GM10847 (cell line): Measurements from ENCODE around the gene NTN3.

Experiments used
- POLR2A ChIP-seq: IDR thresholded peaks from 2 replicates; pipeline ENCODE4 v1.6.1; 2011; ENCODE audit not compliant: insufficient read length; ENCODE audit errors: extremely low read depth

Gene NTN3

DNA sequence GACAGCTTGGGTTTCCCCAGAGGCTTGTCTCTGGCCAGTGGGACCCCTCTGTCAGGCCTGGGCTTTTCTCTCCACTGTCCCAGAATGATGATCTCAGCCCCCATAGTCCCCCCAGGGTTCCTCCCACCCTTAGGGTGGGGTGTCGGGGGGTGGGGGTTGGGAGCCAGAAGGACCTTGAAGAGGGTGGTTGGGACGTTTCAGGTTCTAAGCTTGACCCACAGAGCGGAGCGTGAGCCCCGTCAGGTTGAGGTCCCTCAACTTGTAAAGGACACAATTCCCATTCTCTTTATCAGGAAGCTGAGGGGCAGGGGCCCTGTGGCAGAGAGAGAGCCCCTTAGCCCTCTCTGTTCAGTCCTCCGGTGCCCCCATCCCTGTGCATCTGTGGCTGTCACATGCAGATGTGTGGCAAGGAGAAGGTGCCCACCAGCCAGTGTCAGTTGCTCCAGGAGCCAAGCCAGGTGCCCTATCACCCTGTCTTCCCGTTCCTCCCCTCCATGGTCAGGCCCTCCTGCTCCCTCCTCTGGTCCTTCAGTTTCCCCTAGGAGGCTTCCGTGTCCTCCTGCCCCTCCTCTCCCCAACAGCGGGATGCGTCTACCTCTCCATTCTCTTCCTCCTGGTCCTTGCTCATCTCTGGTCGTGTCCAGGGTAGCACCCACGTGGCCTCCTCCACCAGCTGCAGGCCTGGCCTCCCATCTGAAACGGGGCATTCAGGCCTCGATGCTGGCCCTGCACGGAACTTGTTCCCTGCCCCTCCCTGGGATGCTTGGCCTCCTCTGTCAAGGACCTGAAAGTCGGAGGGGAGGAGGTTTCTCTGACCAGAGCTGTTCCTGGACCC is 1.5 kb upstream of the NTN3 start:
- no peak for TF ChIP-seq POLR2A

GRCh38 chr16:2470234-2470601 is 879 bp upstream of the NTN3 start:
- no peak for TF ChIP-seq POLR2A

GRCh38 chr16:2470603-2471015 is 488 bp upstream of the NTN3 start:
- no peak for TF ChIP-seq POLR2A

- TF ChIP-seq POLR2A: no peak
These were observed 773 bp downstream of the NTN3 start for GRCh38 chr16:2471653-2472487.

- no peak for TF ChIP-seq POLR2A
These were observed 1.4 kb downstream of the NTN3 start for GRCh38 chr16:2472488-2472864.

DNA sequence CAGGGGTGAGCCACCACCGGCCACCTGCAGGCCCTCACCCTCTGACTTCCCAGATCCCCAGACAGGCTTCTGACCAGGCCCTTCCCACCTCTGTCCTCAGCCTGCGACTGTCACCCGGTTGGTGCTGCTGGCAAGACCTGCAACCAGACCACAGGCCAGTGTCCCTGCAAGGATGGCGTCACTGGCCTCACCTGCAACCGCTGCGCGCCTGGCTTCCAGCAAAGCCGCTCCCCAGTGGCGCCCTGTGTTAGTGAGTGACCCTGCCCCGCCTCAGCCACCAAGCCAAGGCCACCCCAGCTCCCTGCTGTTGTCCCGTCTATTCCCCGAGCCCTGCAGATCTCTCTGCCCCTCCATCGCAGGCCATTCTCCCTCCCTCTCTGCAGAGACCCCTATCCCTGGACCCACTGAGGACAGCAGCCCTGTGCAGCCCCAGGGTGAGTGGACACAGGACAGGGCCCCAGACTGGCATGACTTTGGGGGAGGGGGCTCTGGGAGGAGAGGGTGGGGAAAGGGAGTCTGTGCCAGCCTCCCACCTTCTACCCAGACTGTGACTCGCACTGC is 1.9 kb downstream of the NTN3 start:
- no peak for TF ChIP-seq POLR2A

- TF ChIP-seq POLR2A: no peak
These were observed 2.4 kb downstream of the NTN3 start for GRCh38 chr16:2473446-2473926.

DNA sequence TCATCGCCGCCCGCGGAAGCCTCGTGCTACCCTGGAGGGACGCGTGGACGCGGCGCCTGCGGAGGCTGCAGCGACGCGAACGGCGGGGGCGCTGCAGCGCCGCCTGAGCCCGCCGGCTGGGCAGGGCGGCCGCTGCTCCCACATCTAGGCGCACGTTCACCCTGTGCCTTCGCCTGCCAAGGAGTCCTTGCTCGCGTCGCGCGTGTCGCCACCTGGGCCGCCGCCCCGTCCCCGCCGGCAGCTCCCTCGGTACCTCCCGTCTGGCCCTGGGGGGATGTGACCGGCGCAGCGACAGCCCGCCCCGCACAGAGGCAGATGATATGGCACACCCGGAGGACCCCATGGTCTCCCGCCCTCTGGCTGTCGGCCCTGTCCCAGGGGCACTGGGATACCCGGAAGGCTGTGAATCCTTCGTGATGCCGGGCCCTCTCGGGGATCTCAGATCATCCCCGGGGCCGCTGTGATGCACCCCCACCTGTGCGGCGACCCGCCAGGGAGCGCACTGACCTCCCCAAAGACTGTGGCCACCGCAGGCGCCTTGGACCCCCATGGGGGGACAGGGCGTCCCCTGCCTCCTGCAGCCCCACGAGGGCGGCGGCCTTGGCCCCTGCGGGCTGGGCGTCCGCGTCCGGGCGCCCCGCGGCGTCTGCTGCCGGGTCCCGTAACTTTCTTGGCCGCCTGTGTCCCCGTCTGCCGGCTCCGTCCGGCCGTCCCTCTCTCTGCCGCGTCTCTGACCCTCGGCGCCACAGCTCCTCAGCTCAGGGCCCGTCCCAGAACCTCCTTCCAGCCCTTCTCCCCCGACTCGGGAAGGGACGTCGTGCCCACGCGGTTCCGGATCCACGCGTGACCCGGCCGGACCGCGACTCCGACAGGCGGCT is 3.1 kb downstream of the NTN3 start:
- TF ChIP-seq POLR2A: no peak

- peak; percentile 88 for TF ChIP-seq POLR2A
These were observed 3.8 kb downstream of the NTN3 start, which contains the start of gene TBC1D24 for GRCh38 chr16:2474877-2475412. Gene TBC1D24, plus strand, starts transcription at chr16:2475127. Its CDS starts 21,022 bp downstream, at chr16:2496149.

DNA sequence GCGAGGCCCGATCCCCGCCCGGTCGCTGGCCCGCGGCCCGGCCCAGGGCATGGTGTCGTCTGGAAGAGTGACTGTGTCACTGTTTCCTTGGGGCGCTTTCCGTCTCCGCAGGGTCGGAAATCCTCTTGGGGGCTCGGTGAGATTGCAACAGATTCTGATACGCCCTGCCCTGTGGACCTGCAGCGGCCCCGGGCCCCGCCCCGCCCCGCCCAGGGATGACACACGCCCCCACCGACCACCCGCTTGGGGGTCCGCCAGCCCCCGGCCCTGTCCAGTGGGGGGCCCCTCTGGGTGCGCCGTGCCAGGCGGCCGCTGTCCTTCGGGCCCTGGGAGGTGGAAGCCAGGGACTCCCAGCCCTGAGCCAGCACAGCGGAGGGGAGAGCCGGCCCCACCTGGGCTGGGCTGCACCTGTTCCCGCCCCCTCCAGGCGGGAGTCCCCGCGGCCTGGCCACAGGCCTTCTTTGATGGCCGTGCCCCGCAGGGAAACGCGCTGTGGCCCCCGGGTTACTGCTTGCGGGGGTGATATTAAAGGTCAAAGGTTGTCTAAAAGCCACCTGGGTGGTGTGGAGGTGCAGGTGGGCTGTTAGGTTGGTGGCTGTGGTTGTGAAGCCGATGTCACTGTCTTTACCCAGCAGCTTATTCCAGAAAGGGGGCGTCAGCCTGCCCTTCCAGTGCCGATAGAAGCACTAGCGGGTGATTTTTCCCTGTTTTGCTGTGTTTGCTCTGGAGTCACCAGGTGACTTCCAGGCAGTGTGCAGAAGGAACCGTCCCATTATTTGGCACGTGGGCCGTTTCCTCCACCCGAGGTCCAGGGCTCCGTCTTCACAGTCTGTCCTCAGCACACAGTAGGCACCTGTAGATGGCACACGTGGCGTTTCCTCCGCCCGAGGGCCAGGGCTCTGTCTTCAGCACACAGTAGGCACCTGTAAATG is 4.6 kb downstream of the NTN3 start:
- no peak for TF ChIP-seq POLR2A

DNA sequence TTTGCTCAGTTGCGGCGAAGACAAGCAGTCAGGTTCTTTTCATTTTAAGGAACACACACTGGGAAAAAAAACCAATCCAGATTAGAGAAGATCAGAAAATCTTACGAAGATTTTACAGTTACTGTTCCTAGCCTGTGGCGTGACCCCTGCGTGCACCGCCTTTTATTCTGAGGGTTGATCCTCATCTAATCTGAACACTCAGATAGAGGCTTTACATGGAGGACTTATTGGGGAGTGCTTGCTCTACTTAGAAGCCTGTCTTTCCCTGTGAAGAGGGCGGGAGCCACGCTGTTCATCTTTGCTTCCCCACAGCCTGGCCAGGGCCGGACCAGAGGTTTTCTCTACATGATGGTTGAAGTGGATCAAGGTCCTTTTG is 5.2 kb downstream of the NTN3 start:
- no peak for TF ChIP-seq POLR2A

- TF ChIP-seq POLR2A: no peak
These were observed 5.6 kb downstream of the NTN3 start for GRCh38 chr16:2476741-2477140.

GRCh38 chr16:2477327-2477726 is 6.2 kb downstream of the NTN3 start:
- no peak for TF ChIP-seq POLR2A
